Endodermal cell (in vitro differentiated cells): ENCODE results near the gene MCF2L2. TPM values are rescaled to one million over a fixed set of nuclear protein-coding genes. Genes with fewer than 3 reads are reported as not detected.

Experiments used
- DNase-seq: peaks from one replicate; pipeline ENCODE4 v3.0.0-alpha.2; 2017
- H3K27ac ChIP-seq: 2 replicates; pipeline ENCODE4 v1.5.1; 2013; ENCODE audit warnings: mild to moderate bottlenecking, low read depth, low read length, moderate library complexity
- H3K27me3 ChIP-seq: 2 replicates; pipeline ENCODE4 v1.6.1; 2013; ENCODE audit warnings: mild to moderate bottlenecking, low read length, moderate library complexity; ENCODE audit not compliant: insufficient read depth, control insufficient read depth, poor library complexity, severe bottlenecking
- H3K36me3 ChIP-seq: 2 replicates; pipeline ENCODE4 v1.7.0; 2013; ENCODE audit warnings: mild to moderate bottlenecking, low read length, moderate library complexity; ENCODE audit not compliant: control insufficient read depth, insufficient read depth
- H3K4me1 ChIP-seq: one replicate; pipeline ENCODE4 v1.7.0; 2013; ENCODE audit warnings: low read length; ENCODE audit not compliant: control insufficient read depth, insufficient read depth
- H3K4me3 ChIP-seq: 2 replicates; pipeline ENCODE4 v1.5.1; 2013; ENCODE audit warnings: mild to moderate bottlenecking, low read length, moderate library complexity
- H3K9ac ChIP-seq: 2 replicates; pipeline ENCODE4 v1.6.1; 2013; ENCODE audit warnings: mild to moderate bottlenecking, low read length, moderate library complexity; ENCODE audit not compliant: poor library complexity, severe bottlenecking; ENCODE audit errors: extremely low read depth
- H3K9me3 ChIP-seq: 2 replicates; pipeline ENCODE4 v1.6.1; 2013; ENCODE audit warnings: mild to moderate bottlenecking, low read length, moderate library complexity; ENCODE audit not compliant: control insufficient read depth
- H3K27ac Mint-ChIP-seq: 2 replicates; pipeline ENCODE4 v1.8.0; 2020; ENCODE audit warnings: mixed read lengths
- H3K27me3 Mint-ChIP-seq: 2 replicates; pipeline ENCODE4 v1.8.0; 2021; ENCODE audit warnings: mild to moderate bottlenecking, mixed read lengths; ENCODE audit not compliant: insufficient read depth
- H3K36me3 Mint-ChIP-seq: 2 replicates; pipeline ENCODE4 v1.8.0; 2020; ENCODE audit warnings: low read depth, mixed read lengths
- H3K4me1 Mint-ChIP-seq: 2 replicates; pipeline ENCODE4 v1.8.0; 2020; ENCODE audit warnings: mixed read lengths
- H3K4me3 Mint-ChIP-seq: 2 replicates; pipeline ENCODE4 v1.8.0; 2020; ENCODE audit warnings: mild to moderate bottlenecking, moderate library complexity, mixed read lengths
- H3K9me3 Mint-ChIP-seq: 2 replicates; pipeline ENCODE4 v1.8.0; 2020; ENCODE audit warnings: mild to moderate bottlenecking, mixed read lengths
- CTCF ChIP-seq: fragments of 200-600 bp; sonication (generic); conservative IDR thresholded peaks from 2 replicates; pipeline ENCODE4 v1.5.0; 2021; ENCODE audit warnings: antibody characterized with exemption, mild to moderate bottlenecking
- WGBS, 2 experiments: methylation state at CpG; one replicate each; pipeline versions ENCODE4 v1.1.5 to v1.1.7; 2013; ENCODE audit warnings: missing lambda C conversion rate in 2 of 2, mixed read lengths in 1 of 2; ENCODE audit not compliant: insufficient coverage in 1 of 2, insufficient read length in 1 of 2; 5-methylcytosine and 5-hydroxymethylcytosine counted together
- total RNA-seq, 2 donors: library from RNA; stranded (reverse); fragmentation: NEBNext Ultra II Directional in 1 of 2; extraction: Animal tissue kit (Norgen Biotek cat#: 25700) in 1 of 2; gene quantifications; 2 replicates in 1 of 2; 3 replicates in 1 of 2; pipeline ENCODE4 v1.2.1, GENCODE V29; 2021

Gene MCF2L2
- total RNA-seq, 2 donors from 2014 or later, result 72.6 to 86.5 TPM

GRCh38 chr3:183217548-183218332, 210.7 kb downstream of the MCF2L2 start:
- DNase-seq, result no peak
- Histone ChIP-seq H3K9me3 (no peaks in the 10 kb centered on the region), H3K27me3 (no peaks in the 10 kb centered on the region), H3K36me3 (peaks cover 52% of the 10 kb centered on the region), H3K9ac (no peak overlapping the region), H3K4me1 (peaks cover 17% of the 10 kb centered on the region), H3K27ac (no peak overlapping the region), H3K4me3 (no peak overlapping the region)
- peaks cover 14% of the 10 kb centered on the region for H3K4me1 Mint-ChIP-seq
- WGBS, 2 experiments, result 93 to 96% methylated on average over 6 to 9 of the region's 9 CpGs
- H3K27me3 Mint-ChIP-seq, result no peaks in the 10 kb centered on the region
- peaks cover 65% of the 10 kb centered on the region for H3K36me3 Mint-ChIP-seq
- TF ChIP-seq CTCF, result no peak
- no peak overlapping the region for H3K4me3 Mint-ChIP-seq
- no peaks in the 10 kb centered on the region for H3K9me3 Mint-ChIP-seq
- H3K27ac Mint-ChIP-seq, result no peak overlapping the region

- H3K9ac ChIP-seq, result no peak overlapping the region
- Mint-ChIP-seq H3K27me3 (no peaks in the 10 kb centered on the region), H3K36me3 (peaks cover 69% of the 10 kb centered on the region), H3K9me3 (no peaks in the 10 kb centered on the region), H3K4me3 (no peak overlapping the region), H3K27ac (no peak overlapping the region), H3K4me1 (peaks cover 14% of the 10 kb centered on the region)
- H3K4me1 ChIP-seq, result peaks cover 14% of the 10 kb centered on the region
- H3K27ac ChIP-seq, result no peak overlapping the region
- no peaks in the 10 kb centered on the region for H3K27me3 ChIP-seq
- H3K4me3 ChIP-seq, result no peak overlapping the region
- 93 to 100% methylated on average over 3 to 4 of the region's 4 CpGs for WGBS, 2 experiments
- H3K36me3 ChIP-seq, result peaks cover 54% of the 10 kb centered on the region
- no peak for TF ChIP-seq CTCF
- DNase-seq, result no peak
- H3K9me3 ChIP-seq, result peaks cover 18% of the 10 kb centered on the region
Measured at GRCh38 chr3:183215591-183216202, 212.7 kb downstream of the MCF2L2 start.

GRCh38 chr3:183214277-183214612, 214.2 kb downstream of the MCF2L2 start:
- no peak for DNase-seq
- no peak overlapping the region for H3K27ac Mint-ChIP-seq
- H3K4me3 Mint-ChIP-seq, result no peak overlapping the region
- H3K27me3 ChIP-seq, result no peaks in the 10 kb centered on the region
- H3K4me3 ChIP-seq, result peak overlapping the region; percentile 26
- peaks cover 65% of the 10 kb centered on the region for H3K36me3 ChIP-seq
- no peak overlapping the region for H3K27ac ChIP-seq
- peaks cover 32% of the 10 kb centered on the region for H3K9me3 ChIP-seq
- peaks cover 8% of the 10 kb centered on the region for H3K9me3 Mint-ChIP-seq
- H3K4me1 Mint-ChIP-seq, result peaks cover 14% of the 10 kb centered on the region
- no peaks in the 10 kb centered on the region for H3K27me3 Mint-ChIP-seq
- H3K36me3 Mint-ChIP-seq, result peaks cover 81% of the 10 kb centered on the region
- no peak for TF ChIP-seq CTCF
- 80 to 87% methylated on average over 1 to 2 of the region's 2 CpGs for WGBS, 2 experiments
- H3K9ac ChIP-seq, result no peak overlapping the region
- peaks cover 14% of the 10 kb centered on the region for H3K4me1 ChIP-seq
